Left lung (tissue), 10 donors: ENCODE results near the gene PRIMPOL. TPM values are rescaled to one million over a fixed set of nuclear protein-coding genes. Genes with fewer than 3 reads are reported as not detected.

Experiments used
- ATAC-seq: fragments of 200-7000 bp; cut with Tn5 transposase; one replicate; pipeline ENCODE4 v1.9.1; 2020; ENCODE audit warnings: moderate library complexity
- DNase-seq, 4 donors: peaks; one replicate each; pipeline ENCODE4 v3.0.0-alpha.2; 2013 to 2020
- H3K27ac ChIP-seq, 2 donors: fragments of 200-600 bp; sonication (generic) in 1 of 2; one replicate each; pipeline versions ENCODE4 v1.5.0 to v1.8.0; 2020 to 2021
- H3K27me3 ChIP-seq, 2 donors: fragments of 200-600 bp; sonication (generic) in 1 of 2; one replicate each; pipeline versions ENCODE4 v1.5.0 to v1.8.0; 2020 to 2021
- H3K36me3 ChIP-seq, 2 donors: fragments of 200-600 bp; sonication (generic) in 1 of 2; one replicate each; pipeline versions ENCODE4 v1.5.0 to v1.8.0; 2020 to 2021
- H3K4me1 ChIP-seq, 2 donors: fragments of 200-600 bp; one replicate each; pipeline ENCODE4 v1.8.0; 2021
- H3K4me3 ChIP-seq, 2 donors: fragments of 200-600 bp; sonication (generic) in 1 of 2; one replicate each; pipeline versions ENCODE4 v1.5.0 to v1.8.0; 2020 to 2021; ENCODE audit warnings: mild to moderate bottlenecking in 1 of 2
- H3K9me3 ChIP-seq, 2 donors: fragments of 200-600 bp; sonication (generic) in 1 of 2; one replicate each; pipeline versions ENCODE4 v1.5.0 to v1.8.0; 2020 to 2021
- intact Hi-C, 2 donors: fragments of 100-400 bp; cut with DNase I; formaldehyde crosslinking; loops; one replicate each; pipeline versions ENCODE4 v1.11.2 to v1.14.2; 2022
- polyA plus RNA-seq, 6 donors: library from polyadenylated mRNA; unstranded; fragments of 120-200 nt; gene quantifications; one replicate each; pipeline ENCODE4 v1.2.1, GENCODE V29; 2013; ENCODE audit not compliant: insufficient read length in 6 of 6
- total RNA-seq, 2 donors: library from RNA; stranded (reverse); fragmentation: NEBNext Ultra II Directional; extraction: Animal tissue kit (Norgen Biotek cat#: 25700); gene quantifications; one replicate each; pipeline ENCODE4 v1.2.1, GENCODE V29; 2021
- TF ChIP-seq, protein P1 (sequence below), 2 donors: fragments of 200-600 bp; sonication (generic) in 1 of 2; IDR thresholded peaks; one replicate each; pipeline versions ENCODE4 v1.5.0 to v1.8.0; 2021; ENCODE audit warnings: antibody characterized with exemption in 2 of 2
- donor health status: DM: no; HTN: yes; CAD: no.
- donor health status: DM: no; HTN: no; CAD: no.

Gene PRIMPOL
- total and polyA plus RNA-seq, 8 donors, result 11.8 to 49.1 (median 40.2) TPM

DNA sequence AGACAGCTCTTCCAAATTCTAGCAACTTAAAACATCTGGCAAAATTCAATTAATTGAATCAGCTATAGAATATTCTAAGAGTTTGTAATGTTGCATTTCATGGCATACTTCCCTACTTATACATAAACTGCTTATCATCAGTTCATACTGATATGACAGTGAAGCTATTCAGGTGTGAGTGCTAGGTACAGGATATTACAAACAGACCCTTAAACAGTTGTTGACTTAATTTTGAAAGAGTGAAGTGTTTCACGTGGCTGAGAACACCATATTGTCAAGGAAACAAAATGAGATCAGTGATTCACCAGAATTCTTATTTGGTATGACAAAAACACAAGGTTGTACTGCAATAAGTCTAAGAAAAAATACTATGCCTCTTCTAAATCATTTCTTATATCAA, 56.9 kb downstream of the PRIMPOL start:
- no peak for DNase-seq
- peaks cover 0 to 3% of the 10 kb centered on the region in 2 donors for H3K36me3 ChIP-seq
- TF ChIP-seq, protein P1, sequence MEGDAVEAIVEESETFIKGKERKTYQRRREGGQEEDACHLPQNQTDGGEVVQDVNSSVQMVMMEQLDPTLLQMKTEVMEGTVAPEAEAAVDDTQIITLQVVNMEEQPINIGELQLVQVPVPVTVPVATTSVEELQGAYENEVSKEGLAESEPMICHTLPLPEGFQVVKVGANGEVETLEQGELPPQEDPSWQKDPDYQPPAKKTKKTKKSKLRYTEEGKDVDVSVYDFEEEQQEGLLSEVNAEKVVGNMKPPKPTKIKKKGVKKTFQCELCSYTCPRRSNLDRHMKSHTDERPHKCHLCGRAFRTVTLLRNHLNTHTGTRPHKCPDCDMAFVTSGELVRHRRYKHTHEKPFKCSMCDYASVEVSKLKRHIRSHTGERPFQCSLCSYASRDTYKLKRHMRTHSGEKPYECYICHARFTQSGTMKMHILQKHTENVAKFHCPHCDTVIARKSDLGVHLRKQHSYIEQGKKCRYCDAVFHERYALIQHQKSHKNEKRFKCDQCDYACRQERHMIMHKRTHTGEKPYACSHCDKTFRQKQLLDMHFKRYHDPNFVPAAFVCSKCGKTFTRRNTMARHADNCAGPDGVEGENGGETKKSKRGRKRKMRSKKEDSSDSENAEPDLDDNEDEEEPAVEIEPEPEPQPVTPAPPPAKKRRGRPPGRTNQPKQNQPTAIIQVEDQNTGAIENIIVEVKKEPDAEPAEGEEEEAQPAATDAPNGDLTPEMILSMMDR (IDR thresholded peaks at IDR 0.05), result no peak
- no peaks in the 10 kb centered on the region for H3K27me3 ChIP-seq
- ATAC-seq, result no peak
- no peak overlapping the region for H3K4me3 ChIP-seq
- H3K27ac ChIP-seq, result no peak overlapping the region
- intact Hi-C loops, result no loop called here
- no peaks in the 10 kb centered on the region for H3K9me3 ChIP-seq
- no peaks in the 10 kb centered on the region for H3K4me1 ChIP-seq

DNA sequence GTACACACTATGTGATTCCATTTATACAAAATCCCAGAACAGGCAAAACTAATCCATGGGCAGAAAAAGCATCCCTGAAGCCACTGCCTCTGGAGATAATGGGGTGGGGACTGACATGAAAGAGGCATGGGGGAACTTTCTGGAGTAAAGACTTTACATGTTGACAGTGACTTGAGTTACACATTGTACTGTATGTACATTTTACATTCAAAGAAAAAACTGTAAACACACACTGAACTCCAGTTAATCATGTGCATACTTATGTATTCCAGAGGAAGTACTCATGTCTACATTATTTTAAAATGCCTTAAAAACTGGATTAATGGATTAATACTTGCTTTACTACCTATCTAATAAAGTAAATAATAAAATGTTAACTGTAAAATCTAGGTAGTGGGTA, 62.8 kb downstream of the PRIMPOL start:
- DNase-seq (no peak), ATAC-seq (no peak)
- TF ChIP-seq, protein P1 (IDR thresholded peaks at IDR 0.05), result no peak
- no peaks in the 10 kb centered on the region for H3K27me3 ChIP-seq
- no peaks in the 10 kb centered on the region for H3K4me1 ChIP-seq
- no peaks in the 10 kb centered on the region for H3K9me3 ChIP-seq
- intact Hi-C loops, result no loop called here
- H3K4me3 ChIP-seq, result no peak overlapping the region
- no peak overlapping the region for H3K27ac ChIP-seq
- peaks cover 0 to 6% of the 10 kb centered on the region in 2 donors for H3K36me3 ChIP-seq

DNA sequence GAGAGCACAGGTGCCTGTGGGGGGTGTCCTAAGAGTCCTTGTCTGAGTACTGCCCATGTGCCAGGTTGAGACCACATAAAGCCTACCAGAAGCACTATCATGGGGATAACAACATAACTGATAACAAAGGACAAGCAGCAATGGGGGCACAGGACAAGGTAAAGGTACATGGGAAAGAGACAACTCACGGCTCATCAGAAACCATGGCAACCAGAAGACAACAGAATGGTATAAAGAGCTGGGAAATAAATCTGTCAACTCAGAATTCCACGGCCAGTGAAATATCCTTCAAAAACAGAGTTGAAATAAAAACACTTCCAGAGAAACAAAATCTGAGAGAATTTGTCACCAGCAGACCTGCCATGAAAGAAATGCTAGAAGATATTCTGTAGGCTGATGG, 64.3 kb downstream of the PRIMPOL start:
- intact Hi-C loops, result no loop called here
- Histone ChIP-seq H3K36me3 (peaks cover 0 to 14% of the 10 kb centered on the region in 2 donors), H3K4me1 (no peaks in the 10 kb centered on the region), H3K4me3 (no peak overlapping the region), H3K9me3 (no peaks in the 10 kb centered on the region), H3K27me3 (no peaks in the 10 kb centered on the region), H3K27ac (no peak overlapping the region)
- DNase-seq, result no peak
- ATAC-seq, result no peak
- TF ChIP-seq, protein P1 (IDR thresholded peaks at IDR 0.05), result no peak

DNA sequence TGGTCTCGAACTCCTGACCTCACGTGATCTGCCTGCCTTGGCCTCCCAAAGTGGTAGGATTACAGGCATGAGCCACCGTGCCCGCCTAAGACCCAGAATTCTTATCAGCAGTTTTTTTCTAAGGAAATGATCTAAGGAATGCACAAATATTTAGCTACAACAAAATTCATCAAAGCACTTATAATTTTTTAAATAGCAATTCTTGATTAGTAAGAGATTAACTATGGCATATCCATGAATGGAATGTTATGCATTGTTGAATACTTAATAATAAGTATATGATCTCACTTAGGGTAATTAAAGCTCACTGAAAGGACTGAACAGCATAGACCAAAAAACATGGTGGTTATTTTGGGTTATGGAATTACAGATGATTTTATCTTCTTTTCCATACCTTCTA, 66.0 kb downstream of the PRIMPOL start:
- intact Hi-C loops, result no loop called here
- H3K4me3 ChIP-seq, result no peak overlapping the region
- no peaks in the 10 kb centered on the region for H3K9me3 ChIP-seq
- peaks cover 0 to 14% of the 10 kb centered on the region in 2 donors for H3K36me3 ChIP-seq
- TF ChIP-seq, protein P1 (IDR thresholded peaks at IDR 0.05), result no peak
- ATAC-seq (no peak), DNase-seq (no peak)
- no peaks in the 10 kb centered on the region for H3K27me3 ChIP-seq
- H3K4me1 ChIP-seq, result no peaks in the 10 kb centered on the region
- H3K27ac ChIP-seq, result no peak overlapping the region

DNA sequence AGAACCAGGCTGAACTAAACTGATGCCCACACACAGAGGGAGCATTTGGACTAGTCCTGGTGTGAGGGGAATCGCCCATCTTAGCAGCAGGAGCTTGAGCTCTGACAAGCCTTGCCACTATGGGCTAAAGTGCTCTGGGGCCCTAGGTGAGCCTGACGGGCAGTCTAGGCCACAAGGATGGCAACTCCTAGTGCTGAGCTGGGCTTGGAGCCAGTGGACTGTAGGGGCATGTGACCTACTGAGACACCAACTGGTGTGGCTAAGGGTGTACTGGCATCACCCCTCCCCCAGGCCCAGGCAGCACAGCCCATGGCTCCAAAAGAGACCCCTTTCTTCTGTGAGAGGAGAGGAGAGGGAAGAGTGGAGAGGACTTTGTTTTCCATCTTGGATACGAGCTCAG, 69.9 kb downstream of the PRIMPOL start:
- Histone ChIP-seq H3K27me3 (no peaks in the 10 kb centered on the region), H3K36me3 (peaks cover 0 to 19% of the 10 kb centered on the region in 2 donors), H3K9me3 (peaks cover 0 to 8% of the 10 kb centered on the region in 2 donors), H3K27ac (no peak overlapping the region), H3K4me3 (no peak overlapping the region), H3K4me1 (no peaks in the 10 kb centered on the region)
- ATAC-seq, result no peak
- intact Hi-C loops, result no loop called here
- TF ChIP-seq, protein P1 (IDR thresholded peaks at IDR 0.05), result no peak
- DNase-seq, result no peak
